Right lobe of liver (tissue), 6 donors: ENCODE data around the gene GJA3. TPM values are rescaled to one million over a fixed set of nuclear protein-coding genes. Genes with fewer than 3 reads are reported as not detected.

Source experiments
- ATAC-seq, 4 donors: fragments of 200-7000 bp; cut with Tn5 transposase; one replicate each; pipeline ENCODE4 v1.9.1; 2020; ENCODE audit warnings: mild to moderate bottlenecking in 4 of 4, moderate library complexity in 4 of 4
- DNase-seq, 3 donors: peaks; one replicate each; pipeline ENCODE4 v3.0.0-alpha.2; 2020
- H3K27ac ChIP-seq, 3 donors: fragments of 200-600 bp; one replicate each; pipeline ENCODE4 v1.8.0; 2022
- H3K27me3 ChIP-seq, 2 donors: fragments of 200-600 bp; one replicate each; pipeline ENCODE4 v1.8.0; 2022
- H3K36me3 ChIP-seq, 4 donors: fragments of 200-600 bp; sonication (generic) in 1 of 4; one replicate each; pipeline versions ENCODE4 v1.5.1 to v1.8.0; 2017 to 2022; ENCODE audit warnings: control low read depth in 1 of 4
- H3K4me1 ChIP-seq, 4 donors: fragments of 200-600 bp; sonication (generic) in 1 of 4; one replicate each; pipeline versions ENCODE4 v1.5.1 to v1.8.0; 2017 to 2022; ENCODE audit warnings: control low read depth in 1 of 4
- H3K4me3 ChIP-seq, 3 donors: fragments of 200-600 bp; one replicate each; pipeline ENCODE4 v1.8.0; 2022
- H3K9me3 ChIP-seq, 4 donors: fragments of 200-600 bp; sonication (generic) in 1 of 4; one replicate each; pipeline versions ENCODE4 v1.5.1 to v1.8.0; 2017 to 2022; ENCODE audit warnings: control low read depth in 1 of 4
- CTCF ChIP-seq, 4 donors: fragments of 200-600 bp in 3 of 4; fragments of 450-650 bp in 1 of 4; IDR thresholded peaks; one replicate each; pipeline versions ENCODE4 v1.5.1 to v1.8.0; 2016 to 2022; ENCODE audit warnings: antibody characterized with exemption in 4 of 4, mild to moderate bottlenecking in 2 of 4
- POLR2A ChIP-seq: fragments of 450-650 bp; IDR thresholded peaks from one replicate; pipeline ENCODE4 v1.6.1; 2017; ENCODE audit warnings: antibody characterized with exemption, mild to moderate bottlenecking
- WGBS: methylation state at CpG from one replicate; pipeline ENCODE4 v1.1.6; 2018; ENCODE audit warnings: low coverage, low lambda C conversion rate; ENCODE audit not compliant: insufficient coverage; ENCODE audit errors: missing lambda C conversion rate; 5-methylcytosine and 5-hydroxymethylcytosine counted together
- intact Hi-C, 2 donors: fragments of 100-400 bp; cut with DNase I; formaldehyde crosslinking; loops; one replicate each; pipeline versions ENCODE4 v1.11.2 to v1.14.1; 2022
- total RNA-seq, 6 experiments: library from RNA; depleted of rRNA in 2 of 6; stranded (reverse); fragments of >200 nt in 2 of 6; fragmentation: NEBNext Ultra II Directional in 3 of 6; extraction: Animal tissue kit (Norgen Biotek cat#: 25700) in 3 of 6; gene quantifications; one replicate each; pipeline versions ENCODE4 v1.1.0 to v1.2.4, GENCODE V29; 2016 to 2023
- donor health status: DM: no; HTN: yes; CAD: no.
- donor health status: DM: no; HTN: no; CAD: no.
- donor health status: DM: no; HTN: no; CAD: no.
- donor health status: DM: no; HTN: yes; CAD: no.
- donor health status: DM: no; HTN: yes; CAD: no.

Gene GJA3
- total RNA-seq, 6 experiments from 2014 or later: 0.11 TPM; not detected in 5

- peak in 3 of 4 donors; percentile 1 to 9 (median 5) for ATAC-seq
- 70% methylated on average over 12 of the region's 16 CpGs for WGBS
- no peaks in the 10 kb centered on the region for H3K27me3 ChIP-seq
- intact Hi-C loops: loop anchor here in 1 of 2 donors (10.0 kb wide), 1 partner anchor 284 kb away; no protein-coding TSS in a partner anchor
- H3K4me1 ChIP-seq: peaks cover 0 to 38% (median 17%) of the 10 kb centered on the region in 4 donors
- H3K4me3 ChIP-seq: peak overlapping the region in 1 of 3 donors; percentile 70
- no peak for DNase-seq
- TF ChIP-seq CTCF (IDR thresholded peaks at IDR 0.05) (no peak), POLR2A (no peak)
- peak overlapping the region in 1 of 3 donors; percentile 78 for H3K27ac ChIP-seq
- H3K9me3 ChIP-seq: peaks cover 0 to 4% (median 0%) of the 10 kb centered on the region in 4 donors
- peaks cover 0 to 10% (median 0%) of the 10 kb centered on the region in 4 donors for H3K36me3 ChIP-seq
Observed at GRCh38 chr13:20190481-20191310, 29.8 kb upstream of the GJA3 start.

GRCh38 chr13:20190076-20190475 lies 29.2 kb upstream of the GJA3 start:
- no peak for DNase-seq
- Histone ChIP-seq H3K4me1 (peaks cover 0 to 38% (median 17%) of the 10 kb centered on the region in 4 donors), H3K27ac (no peak overlapping the region), H3K4me3 (no peak overlapping the region), H3K9me3 (peaks cover 0 to 4% (median 0%) of the 10 kb centered on the region in 4 donors), H3K27me3 (no peaks in the 10 kb centered on the region), H3K36me3 (peaks cover 0 to 10% (median 0%) of the 10 kb centered on the region in 4 donors)
- intact Hi-C loops: loop anchor here in 1 of 2 donors (10.0 kb wide), 1 partner anchor 285 kb away; no protein-coding TSS in a partner anchor
- WGBS: 30% methylated on average over 4 of the region's 5 CpGs
- ATAC-seq: peak in 2 of 4 donors; percentile 4
- no peak for TF ChIP-seq CTCF (IDR thresholded peaks at IDR 0.05)
- TF ChIP-seq POLR2A: no peak

- H3K27ac ChIP-seq: no peak overlapping the region
- peaks cover 0 to 10% (median 0%) of the 10 kb centered on the region in 4 donors for H3K36me3 ChIP-seq
- H3K4me1 ChIP-seq: peaks cover 0 to 38% (median 17%) of the 10 kb centered on the region in 4 donors
- intact Hi-C loops: no loop called here
- H3K9me3 ChIP-seq: peaks cover 0 to 4% (median 0%) of the 10 kb centered on the region in 4 donors
- 74% methylated on average over 27 of the region's 28 CpGs for WGBS
- H3K27me3 ChIP-seq: no peaks in the 10 kb centered on the region
- TF ChIP-seq POLR2A: no peak
- TF ChIP-seq CTCF (IDR thresholded peaks at IDR 0.05): no peak
- DNase-seq (no peak), ATAC-seq (no peak)
- no peak overlapping the region for H3K4me3 ChIP-seq
Observed at GRCh38 chr13:20188667-20189553, 28.1 kb upstream of the GJA3 start.

GRCh38 chr13:20186771-20187170 lies 25.9 kb upstream of the GJA3 start:
- WGBS: 25% methylated on average over 3 of the region's 6 CpGs
- no peak for DNase-seq
- peaks cover 0 to 10% (median 0%) of the 10 kb centered on the region in 4 donors for H3K36me3 ChIP-seq
- H3K4me1 ChIP-seq: peaks cover 0 to 32% (median 16%) of the 10 kb centered on the region in 4 donors
- no peak for ATAC-seq
- H3K27ac ChIP-seq: no peak overlapping the region
- intact Hi-C loops: no loop called here
- no peaks in the 10 kb centered on the region for H3K27me3 ChIP-seq
- peaks cover 0 to 4% (median 0%) of the 10 kb centered on the region in 4 donors for H3K9me3 ChIP-seq
- no peak for TF ChIP-seq CTCF (IDR thresholded peaks at IDR 0.05)
- TF ChIP-seq POLR2A: no peak
- no peak overlapping the region for H3K4me3 ChIP-seq
